Measurements from ENCODE around the gene VMP1. TPM values are rescaled to one million over a fixed set of nuclear protein-coding genes. Genes with fewer than 3 reads are reported as not detected.

Gene VMP1
- total RNA-seq, 1 experiment from 2014 or later = 277 TPM

DNA sequence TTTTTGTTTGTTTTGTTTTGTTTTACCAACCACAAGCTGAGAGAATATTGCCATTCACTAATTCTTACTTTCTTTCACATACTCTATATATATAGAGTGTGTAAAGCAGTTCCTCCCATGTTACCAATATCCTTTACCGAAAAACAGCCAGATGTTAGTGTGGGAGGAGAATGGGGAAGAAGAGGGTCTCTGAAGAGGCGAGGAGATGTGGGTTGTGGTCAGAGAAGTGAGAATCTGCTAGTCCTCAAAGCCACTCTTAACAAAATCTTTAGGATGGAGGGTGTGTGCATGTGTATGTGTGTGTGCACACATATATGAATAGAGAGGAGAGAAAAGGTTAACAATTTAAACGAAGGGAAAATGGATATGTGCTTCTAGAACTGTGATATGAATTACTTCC is 104.7 kb downstream of the VMP1 start:
- H3K4me1 Mint-ChIP-seq (ENCODE audit: low read depth, unreplicated experiment) = peaks cover 9% of the 10 kb centered on the region
- BruUV-seq (replicated peaks) = no TSS peak
- no peaks in the 10 kb centered on the region for H3K36me3 ChIP-seq (ENCODE audit: control insufficient read depth, insufficient read depth, low read length)

GRCh38 chr17:59814276-59814675 is 106.8 kb downstream of the VMP1 start:
- H3K9me3 Mint-ChIP-seq (ENCODE audit: unreplicated experiment) = no peaks in the 10 kb centered on the region
- Histone ChIP-seq H3K27me3 (replicated peaks; ENCODE audit: control insufficient read depth, insufficient read depth, low read length) (no peaks in the 10 kb centered on the region), H3K4me3 (ENCODE audit: low read depth, low read length) (no peak overlapping the region), H3K4me1 (no peaks in the 10 kb centered on the region; the same call in 1 of the 2 replicates), H3K9me3 (no peaks in the 10 kb centered on the region), H3K36me3 (ENCODE audit: control insufficient read depth, insufficient read depth, low read length) (no peaks in the 10 kb centered on the region)
- no peaks in the 10 kb centered on the region for H3K27me3 Mint-ChIP-seq (ENCODE audit: insufficient read depth, unreplicated experiment)
- DNase-seq = no peak
- no peaks in the 10 kb centered on the region for H3K4me1 Mint-ChIP-seq (ENCODE audit: low read depth, unreplicated experiment)
- intact Hi-C loops (cut with micrococcal nuclease; ENCODE audit: unreplicated experiment) = no loop called here
- ChIA-PET CTCF (no interaction called here), POLR2A (no interaction called here)
- no peak overlapping the region for H3K4me3 Mint-ChIP-seq (ENCODE audit: unreplicated experiment)
- no peak overlapping the region for H3K27ac Mint-ChIP-seq (ENCODE audit: unreplicated experiment)
- H3K36me3 Mint-ChIP-seq (ENCODE audit: insufficient read depth, unreplicated experiment) = peaks cover 29% of the 10 kb centered on the region
- no TSS peak for BruUV-seq (replicated peaks)
- TF ChIP-seq, protein P1, sequence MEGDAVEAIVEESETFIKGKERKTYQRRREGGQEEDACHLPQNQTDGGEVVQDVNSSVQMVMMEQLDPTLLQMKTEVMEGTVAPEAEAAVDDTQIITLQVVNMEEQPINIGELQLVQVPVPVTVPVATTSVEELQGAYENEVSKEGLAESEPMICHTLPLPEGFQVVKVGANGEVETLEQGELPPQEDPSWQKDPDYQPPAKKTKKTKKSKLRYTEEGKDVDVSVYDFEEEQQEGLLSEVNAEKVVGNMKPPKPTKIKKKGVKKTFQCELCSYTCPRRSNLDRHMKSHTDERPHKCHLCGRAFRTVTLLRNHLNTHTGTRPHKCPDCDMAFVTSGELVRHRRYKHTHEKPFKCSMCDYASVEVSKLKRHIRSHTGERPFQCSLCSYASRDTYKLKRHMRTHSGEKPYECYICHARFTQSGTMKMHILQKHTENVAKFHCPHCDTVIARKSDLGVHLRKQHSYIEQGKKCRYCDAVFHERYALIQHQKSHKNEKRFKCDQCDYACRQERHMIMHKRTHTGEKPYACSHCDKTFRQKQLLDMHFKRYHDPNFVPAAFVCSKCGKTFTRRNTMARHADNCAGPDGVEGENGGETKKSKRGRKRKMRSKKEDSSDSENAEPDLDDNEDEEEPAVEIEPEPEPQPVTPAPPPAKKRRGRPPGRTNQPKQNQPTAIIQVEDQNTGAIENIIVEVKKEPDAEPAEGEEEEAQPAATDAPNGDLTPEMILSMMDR (IDR thresholded peaks at IDR 0.05; ENCODE audit: insufficient read depth in 1 of 2, low read depth in 1 of 2, low read length in 1 of 2, severe bottlenecking in 1 of 2, unreplicated experiment in 1 of 2) = no peak

More for the DNA sequence above, 104.7 kb downstream of the VMP1 start:
- no peak overlapping the region for H3K4me3 Mint-ChIP-seq (ENCODE audit: unreplicated experiment)
- ChIA-PET CTCF (no interaction called here), POLR2A (no interaction called here)
- intact Hi-C loops (cut with micrococcal nuclease; ENCODE audit: unreplicated experiment) = no loop called here
- H3K36me3 Mint-ChIP-seq (ENCODE audit: insufficient read depth, unreplicated experiment) = peaks cover 41% of the 10 kb centered on the region
- no peak overlapping the region for H3K4me3 ChIP-seq (ENCODE audit: low read depth, low read length)
- H3K9me3 Mint-ChIP-seq (ENCODE audit: unreplicated experiment) = no peaks in the 10 kb centered on the region
- no peak for DNase-seq
- H3K27me3 Mint-ChIP-seq (ENCODE audit: insufficient read depth, unreplicated experiment) = no peaks in the 10 kb centered on the region
- no peak overlapping the region for H3K27ac Mint-ChIP-seq (ENCODE audit: unreplicated experiment)
- no peaks in the 10 kb centered on the region for H3K9me3 ChIP-seq
- no peaks in the 10 kb centered on the region; the same call in 1 of the 2 replicates for H3K4me1 ChIP-seq
- TF ChIP-seq, protein P1 (IDR thresholded peaks at IDR 0.05; ENCODE audit: insufficient read depth in 1 of 2, low read depth in 1 of 2, low read length in 1 of 2, severe bottlenecking in 1 of 2, unreplicated experiment in 1 of 2) = no peak
- no peaks in the 10 kb centered on the region for H3K27me3 ChIP-seq (replicated peaks; ENCODE audit: control insufficient read depth, insufficient read depth, low read length)

DNA sequence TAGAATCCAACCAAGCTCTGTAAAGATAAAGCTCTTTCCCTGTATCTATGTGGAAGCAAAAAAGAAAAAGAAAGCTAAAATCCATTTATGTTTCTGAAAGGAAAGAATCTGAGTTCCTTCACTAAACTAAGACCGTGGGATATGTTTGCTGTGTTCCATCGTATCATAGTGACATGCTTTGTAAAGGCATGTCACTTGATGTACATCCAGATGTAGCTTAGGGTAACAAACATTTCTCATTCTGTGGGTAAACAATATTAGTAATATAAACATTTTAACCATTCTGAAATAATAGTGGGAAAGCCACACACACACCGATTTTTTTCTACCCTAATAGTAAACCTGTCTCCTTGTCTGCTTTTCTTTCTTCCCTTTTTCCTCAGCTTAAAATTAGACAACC is 107.2 kb downstream of the VMP1 start:
- BruUV-seq (replicated peaks) = no TSS peak
- no peak overlapping the region for H3K4me3 ChIP-seq (ENCODE audit: low read depth, low read length)
- H3K4me1 ChIP-seq = no peaks in the 10 kb centered on the region; the same call in 1 of the 2 replicates
- no peaks in the 10 kb centered on the region for H3K27me3 ChIP-seq (replicated peaks; ENCODE audit: control insufficient read depth, insufficient read depth, low read length)
- no peaks in the 10 kb centered on the region for H3K27me3 Mint-ChIP-seq (ENCODE audit: insufficient read depth, unreplicated experiment)
- H3K27ac Mint-ChIP-seq (ENCODE audit: unreplicated experiment) = no peak overlapping the region
- no peaks in the 10 kb centered on the region for H3K36me3 ChIP-seq (ENCODE audit: control insufficient read depth, insufficient read depth, low read length)
- intact Hi-C loops (cut with micrococcal nuclease; ENCODE audit: unreplicated experiment) = no loop called here
- ChIA-PET POLR2A (no interaction called here), CTCF (no interaction called here)
- peaks cover under 1% of the 10 kb centered on the region for H3K4me1 Mint-ChIP-seq (ENCODE audit: low read depth, unreplicated experiment)
- H3K4me3 Mint-ChIP-seq (ENCODE audit: unreplicated experiment) = no peak overlapping the region
- TF ChIP-seq, protein P1 (IDR thresholded peaks at IDR 0.05; ENCODE audit: insufficient read depth in 1 of 2, low read depth in 1 of 2, low read length in 1 of 2, severe bottlenecking in 1 of 2, unreplicated experiment in 1 of 2) = no peak
- H3K9me3 ChIP-seq = no peaks in the 10 kb centered on the region
- no peaks in the 10 kb centered on the region for H3K9me3 Mint-ChIP-seq (ENCODE audit: unreplicated experiment)
- peaks cover 31% of the 10 kb centered on the region for H3K36me3 Mint-ChIP-seq (ENCODE audit: insufficient read depth, unreplicated experiment)
- DNase-seq = no peak
